GM20000 (cell line): ENCODE results near the gene ST6GALNAC2.

ENCODE experiments used
- DNase-seq: peaks from one replicate; pipeline ENCODE4 v3.0.0; 2012; ENCODE audit warnings: low spot score
- TF ChIP-seq, protein P1 (sequence below): IDR thresholded peaks from 2 replicates; pipeline ENCODE4 v1.5.1; 2012; ENCODE audit warnings: mild to moderate bottlenecking, control low read depth; ENCODE audit errors: extremely low read depth, missing control alignments

Gene ST6GALNAC2

DNA sequence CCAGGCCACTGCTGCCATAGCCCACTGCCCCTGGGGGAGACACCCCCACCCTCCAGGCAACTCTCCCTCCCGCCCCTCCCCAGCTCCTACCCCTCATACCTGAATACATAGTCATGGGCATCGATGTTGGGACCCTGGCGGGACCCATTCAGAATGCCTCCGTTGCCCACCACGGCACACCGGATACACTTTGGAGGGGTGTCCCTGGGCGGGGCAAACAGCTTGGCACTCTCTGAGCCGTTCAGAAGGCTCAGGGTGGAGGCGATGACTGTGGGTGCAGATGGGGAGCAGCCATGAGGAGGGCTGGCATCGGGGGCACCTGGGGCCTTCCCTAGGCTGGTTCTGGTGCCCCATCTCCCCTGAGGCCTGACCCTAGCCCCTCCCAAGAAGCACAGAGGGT lies 12.6 kb downstream of the ST6GALNAC2 start:
- TF ChIP-seq, protein P1, sequence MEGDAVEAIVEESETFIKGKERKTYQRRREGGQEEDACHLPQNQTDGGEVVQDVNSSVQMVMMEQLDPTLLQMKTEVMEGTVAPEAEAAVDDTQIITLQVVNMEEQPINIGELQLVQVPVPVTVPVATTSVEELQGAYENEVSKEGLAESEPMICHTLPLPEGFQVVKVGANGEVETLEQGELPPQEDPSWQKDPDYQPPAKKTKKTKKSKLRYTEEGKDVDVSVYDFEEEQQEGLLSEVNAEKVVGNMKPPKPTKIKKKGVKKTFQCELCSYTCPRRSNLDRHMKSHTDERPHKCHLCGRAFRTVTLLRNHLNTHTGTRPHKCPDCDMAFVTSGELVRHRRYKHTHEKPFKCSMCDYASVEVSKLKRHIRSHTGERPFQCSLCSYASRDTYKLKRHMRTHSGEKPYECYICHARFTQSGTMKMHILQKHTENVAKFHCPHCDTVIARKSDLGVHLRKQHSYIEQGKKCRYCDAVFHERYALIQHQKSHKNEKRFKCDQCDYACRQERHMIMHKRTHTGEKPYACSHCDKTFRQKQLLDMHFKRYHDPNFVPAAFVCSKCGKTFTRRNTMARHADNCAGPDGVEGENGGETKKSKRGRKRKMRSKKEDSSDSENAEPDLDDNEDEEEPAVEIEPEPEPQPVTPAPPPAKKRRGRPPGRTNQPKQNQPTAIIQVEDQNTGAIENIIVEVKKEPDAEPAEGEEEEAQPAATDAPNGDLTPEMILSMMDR = no peak
- DNase-seq = no peak

DNA sequence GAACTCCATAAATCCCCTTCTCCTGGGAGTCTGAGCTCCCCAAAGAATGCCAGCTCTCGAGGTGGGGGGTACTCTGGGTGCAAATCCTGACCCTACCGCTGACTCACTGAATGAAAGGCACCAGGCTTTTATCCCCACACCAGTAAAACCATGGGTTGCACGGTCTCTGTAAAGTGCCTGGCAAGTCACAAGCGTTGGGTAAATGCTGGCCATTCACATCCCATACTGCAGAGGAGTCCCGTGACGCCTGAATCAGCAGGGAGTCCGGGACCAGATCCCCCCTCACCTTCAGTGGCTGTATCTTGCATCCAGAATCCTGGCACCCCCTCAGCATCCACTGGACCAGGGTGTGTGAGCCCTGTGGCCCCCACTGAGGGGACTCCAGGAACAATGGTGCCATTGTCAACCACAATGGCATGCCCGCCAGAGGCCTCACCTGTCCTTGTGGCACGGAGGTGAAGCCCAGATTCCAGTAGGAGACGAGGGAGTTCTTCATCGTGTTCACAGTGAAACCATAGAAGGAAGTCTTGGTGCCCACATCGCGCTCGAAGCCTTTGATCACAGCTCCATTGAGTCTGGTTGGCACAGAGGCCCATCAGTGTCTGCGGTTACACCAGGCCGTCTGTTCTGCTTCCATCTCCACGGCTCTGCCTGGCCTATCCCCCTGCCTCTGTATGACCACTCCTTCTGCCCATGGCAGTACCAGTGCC lies 13.3 kb downstream of the ST6GALNAC2 start:
- TF ChIP-seq, protein P1 = no peak
- peak; percentile 6 for DNase-seq

- TF ChIP-seq, protein P1 = no peak
- no peak for DNase-seq
These were observed 14.7 kb downstream of the ST6GALNAC2 start for GRCh38 chr17:76570877-76571471.

DNA sequence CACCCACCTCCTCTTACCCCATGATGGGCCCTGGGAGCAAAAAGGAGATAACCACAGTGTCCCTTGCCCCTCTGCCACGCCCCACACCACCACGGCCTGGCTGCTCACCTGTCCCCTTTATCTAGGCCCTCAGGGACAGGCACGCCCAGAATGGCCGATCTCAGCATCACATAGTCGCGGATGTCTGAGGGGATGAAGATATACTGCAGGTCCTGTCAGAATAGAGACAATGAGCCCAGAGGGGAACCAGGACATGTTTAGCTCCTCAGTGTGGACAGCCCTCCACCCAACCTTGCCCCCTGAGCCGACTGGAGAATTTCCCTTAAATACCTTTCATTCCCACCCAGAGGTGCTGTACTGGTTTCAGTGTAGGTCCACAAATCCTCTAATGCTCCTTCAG lies 15.2 kb downstream of the ST6GALNAC2 start:
- DNase-seq = no peak
- TF ChIP-seq, protein P1 = no peak

DNA sequence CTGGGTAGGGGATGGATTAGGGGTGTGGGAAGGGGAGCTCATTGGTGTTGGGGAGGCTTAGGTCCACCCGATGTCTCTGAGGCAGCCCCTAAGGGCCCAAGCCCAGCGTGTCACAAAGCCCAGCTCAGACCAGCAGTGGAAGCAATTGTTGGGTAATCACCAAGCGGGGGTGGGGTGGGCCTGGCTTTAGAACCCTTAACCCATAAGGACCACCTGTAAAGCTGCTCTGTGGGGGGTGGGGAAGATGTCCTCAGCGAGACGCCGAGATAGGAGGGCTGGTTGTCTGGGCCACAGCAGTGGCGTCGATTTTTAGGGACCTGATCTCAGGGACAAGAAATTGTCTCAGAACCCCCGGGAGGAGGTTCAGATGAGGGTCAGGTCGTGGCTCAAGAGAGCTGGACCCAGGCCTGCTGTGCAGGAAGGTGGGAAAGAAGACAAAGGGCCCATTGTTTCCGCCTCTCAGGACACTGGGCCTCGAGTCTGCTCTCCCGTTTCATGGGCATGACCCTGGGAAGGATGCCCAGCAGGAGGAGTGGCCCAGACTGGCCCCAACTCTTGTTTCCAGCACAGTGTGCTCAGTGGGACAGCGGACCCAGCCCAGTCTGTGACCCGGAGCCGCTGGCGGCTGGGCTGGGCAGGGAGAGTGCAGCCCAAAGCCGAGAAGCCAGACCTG lies 15.9 kb downstream of the ST6GALNAC2 start:
- TF ChIP-seq, protein P1 = no peak
- DNase-seq = no peak

- TF ChIP-seq, protein P1 = no peak
- DNase-seq = no peak
These were observed 16.8 kb downstream of the ST6GALNAC2 start for GRCh38 chr17:76568811-76569221.
